HG02678 (cell line): ENCODE data around the gene CREM.
A peak's percentile ranks its signal among the peaks of the same experiment; 100 is the strongest.
"Not testable (repeated sequence)": the region's sequence is repeated elsewhere in the genome, so short reads cannot be mapped to it uniquely, and the experiment has no call there.

Experiments used
- ATAC-seq: cut with Tn5 transposase; IDR thresholded peaks from one replicate; pipeline ENCODE4 v1.9.1; 2021; ENCODE audit warnings: mild to moderate bottlenecking, moderate library complexity; ENCODE audit not compliant: unreplicated experiment

The CREM gene

GRCh38 chr10:35126530-35127288 lies at the start of gene CREM:
TSS of gene CREM (plus strand) at chr10:35126846. CDS start at chr10:35137836, 10,990 bp downstream.
- peak; percentile 79 for ATAC-seq

DNA sequence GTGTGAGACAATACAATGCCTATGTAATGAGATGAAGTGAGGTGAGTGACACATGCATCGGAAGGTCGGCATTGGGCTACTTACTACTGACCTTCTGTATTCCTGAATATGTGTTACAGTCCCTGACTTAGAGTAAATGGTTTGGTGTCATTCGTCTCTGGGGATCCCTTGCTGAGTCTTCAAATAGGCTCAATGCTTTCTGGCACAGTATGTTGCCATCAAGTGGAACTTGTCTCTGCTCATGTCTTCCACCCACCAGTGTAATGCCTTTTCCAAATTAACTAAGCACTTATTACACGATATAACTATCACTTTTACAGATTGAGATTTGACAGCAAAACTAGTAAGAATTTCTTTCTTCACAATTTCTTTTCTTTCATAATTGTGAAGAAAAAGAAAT lies 47.4 kb upstream of the CREM start:
- no peak for ATAC-seq

DNA sequence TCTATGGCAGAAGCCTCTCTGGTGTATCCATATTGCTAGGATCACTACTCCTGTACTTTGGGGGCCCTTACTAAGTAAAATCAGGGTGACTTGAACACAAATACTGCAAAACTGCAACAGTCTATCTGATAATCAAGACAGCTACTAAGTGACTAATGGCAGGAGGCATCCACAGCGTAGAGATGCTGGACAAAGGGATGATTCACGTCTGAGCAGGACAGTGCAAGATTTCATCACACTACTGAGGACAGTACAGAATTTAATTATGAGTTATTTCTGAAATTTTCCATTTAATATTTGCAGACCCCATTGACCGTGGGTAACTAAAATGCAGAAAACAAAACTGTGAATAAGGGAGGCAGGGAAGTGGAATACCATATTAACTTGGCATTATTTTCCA lies 46.9 kb upstream of the CREM start:
- ATAC-seq = no peak

DNA sequence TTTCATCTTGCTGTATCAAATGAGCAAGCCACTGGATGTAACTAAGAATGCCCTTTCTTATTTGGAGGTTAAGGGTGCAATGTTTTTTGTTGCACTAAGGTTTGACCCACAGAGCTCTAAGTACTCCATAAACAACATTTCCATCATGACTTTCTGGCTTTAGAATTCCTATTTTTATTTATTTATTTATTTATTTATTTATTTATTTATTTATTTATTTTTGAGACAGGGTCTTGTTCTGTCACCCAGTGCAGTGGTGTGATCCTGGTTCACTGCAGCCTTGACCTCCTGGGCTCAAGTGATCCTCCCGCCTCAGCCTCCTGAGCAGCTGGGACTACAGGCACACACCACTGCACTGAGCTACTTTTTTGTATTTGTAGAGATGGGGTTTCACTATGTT lies 46.4 kb upstream of the CREM start:
- ATAC-seq = not testable (repeated sequence)

DNA sequence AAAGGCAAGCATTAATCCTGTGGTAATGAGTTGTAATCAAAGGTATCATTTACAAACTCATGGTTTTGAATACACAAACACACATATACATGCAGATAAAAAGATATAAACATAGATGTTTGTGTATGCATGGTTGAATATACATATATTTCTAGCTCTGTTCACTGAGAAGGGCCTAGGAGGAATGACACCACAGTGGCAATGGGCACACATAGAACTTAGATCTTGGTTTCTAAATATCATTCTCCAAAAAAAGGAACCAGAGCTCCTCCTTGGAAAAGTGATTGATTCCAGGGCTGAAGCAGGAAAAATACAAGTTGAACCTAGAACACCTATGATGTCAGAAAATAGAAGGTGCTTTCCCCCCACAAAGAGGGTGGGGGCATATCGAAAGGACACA lies 43.4 kb upstream of the CREM start:
- no peak for ATAC-seq

GRCh38 chr10:35089611-35090161 lies 37.0 kb upstream of the CREM start:
- peak; percentile 33 for ATAC-seq

- peak; percentile 97 for ATAC-seq
These were observed 36.3 kb upstream of the CREM start, which contains the start of gene CUL2 for GRCh38 chr10:35090162-35090954. TSS of gene CUL2 (minus strand) at chr10:35090341. CDS start at chr10:35071317, 19,024 bp downstream.

- ATAC-seq = no peak
These were observed 34.5 kb upstream of the CREM start for GRCh38 chr10:35091994-35092790.

DNA sequence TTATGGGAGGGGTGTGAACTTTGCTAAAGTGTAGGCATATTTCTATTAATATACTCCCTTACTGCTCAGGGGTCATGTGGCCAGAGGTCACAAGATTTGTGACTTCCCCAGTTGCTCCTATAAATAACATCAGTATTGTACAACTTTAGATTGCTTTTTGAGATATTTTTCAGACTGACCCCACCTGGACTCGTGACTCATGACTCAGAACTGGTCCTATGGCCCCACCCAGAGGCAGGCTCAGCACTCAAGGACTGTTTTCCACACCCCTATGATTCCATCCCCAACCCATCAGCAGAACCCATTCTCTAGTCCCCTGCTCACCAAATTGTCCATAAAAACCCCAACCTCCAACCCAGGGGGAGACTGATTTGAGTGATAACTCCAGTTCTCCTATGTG lies 33.8 kb upstream of the CREM start:
- ATAC-seq = no peak

- ATAC-seq = no peak
These were observed 30.3 kb upstream of the CREM start for GRCh38 chr10:35096312-35096711.

DNA sequence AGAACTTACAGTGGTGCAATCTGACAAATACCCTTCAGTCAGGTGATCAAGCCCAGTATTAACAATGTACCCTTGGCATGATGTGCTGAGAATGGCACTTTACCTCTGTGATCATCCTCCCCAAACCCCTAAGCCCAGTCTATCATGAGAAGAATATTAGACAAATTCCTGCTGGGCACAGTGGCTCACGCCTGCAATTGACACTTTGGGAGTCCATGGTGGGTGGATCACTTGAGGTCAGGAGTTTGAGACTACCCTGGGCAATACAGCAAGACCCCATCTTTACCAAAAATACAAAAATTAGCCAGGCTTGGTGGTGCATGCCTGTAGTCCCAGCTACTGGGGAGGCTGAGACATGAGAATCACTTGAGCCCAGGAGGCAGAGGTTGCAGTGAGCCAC lies 29.1 kb upstream of the CREM start:
- ATAC-seq = no peak

DNA sequence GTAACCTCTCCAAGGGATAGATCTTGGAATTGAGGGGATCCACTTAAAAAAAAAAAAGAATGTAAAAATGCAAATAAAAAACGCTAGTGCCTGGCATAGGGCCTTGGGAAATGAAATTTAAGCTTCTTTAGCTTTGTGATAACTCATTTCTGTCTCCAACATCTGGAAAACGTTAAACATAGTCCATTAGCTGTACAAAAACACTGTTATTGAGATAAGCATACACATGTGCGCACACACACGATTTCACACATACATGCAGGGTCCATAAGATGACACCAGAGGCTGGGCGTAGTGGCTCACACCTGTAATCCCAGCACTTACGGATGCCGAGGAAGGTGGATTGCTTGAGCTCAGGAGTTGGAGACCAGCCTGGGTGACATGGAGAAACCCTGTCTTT lies 22.8 kb upstream of the CREM start:
- ATAC-seq = no peak

DNA sequence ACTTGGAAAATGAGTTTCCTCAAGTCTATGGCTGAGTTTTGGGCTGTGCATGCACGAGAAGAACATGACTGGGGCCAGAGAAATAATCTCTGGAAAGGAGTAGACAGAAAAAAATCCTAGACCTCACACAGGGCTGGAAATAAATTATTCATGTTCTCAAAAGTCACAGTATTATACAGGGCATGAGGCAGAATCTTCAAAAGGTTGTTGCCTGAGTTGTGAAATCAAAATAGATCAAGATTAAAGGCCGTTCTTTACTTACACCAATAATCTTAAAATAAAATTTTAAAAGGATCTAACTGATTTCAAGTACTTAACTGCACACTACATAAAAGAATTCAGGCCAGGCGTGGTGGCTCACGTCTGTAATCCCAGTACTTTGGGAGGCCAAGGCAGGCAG lies 14.1 kb upstream of the CREM start:
- ATAC-seq = no peak

DNA sequence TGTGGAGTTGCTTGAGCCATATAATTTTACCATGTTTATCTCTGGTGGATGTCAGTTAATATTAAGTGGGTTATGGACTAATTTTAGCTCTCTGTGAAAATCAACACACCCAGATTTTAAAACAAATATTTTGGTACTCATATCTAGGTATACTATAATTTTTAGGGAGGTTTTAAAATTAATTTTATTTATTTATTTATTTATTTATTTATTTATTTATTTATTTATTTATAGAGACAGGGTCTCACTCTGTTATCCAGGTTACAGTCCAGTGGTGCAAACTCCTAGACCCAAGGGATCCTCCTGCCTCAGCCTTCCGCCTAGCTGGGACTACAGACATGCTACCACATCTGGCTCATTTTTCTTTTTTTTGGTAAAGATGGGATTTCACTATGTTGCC lies 7.3 kb upstream of the CREM start:
- no peak for ATAC-seq

- no peak for ATAC-seq
These were observed 2.1 kb upstream of the CREM start for GRCh38 chr10:35124540-35124939.

DNA sequence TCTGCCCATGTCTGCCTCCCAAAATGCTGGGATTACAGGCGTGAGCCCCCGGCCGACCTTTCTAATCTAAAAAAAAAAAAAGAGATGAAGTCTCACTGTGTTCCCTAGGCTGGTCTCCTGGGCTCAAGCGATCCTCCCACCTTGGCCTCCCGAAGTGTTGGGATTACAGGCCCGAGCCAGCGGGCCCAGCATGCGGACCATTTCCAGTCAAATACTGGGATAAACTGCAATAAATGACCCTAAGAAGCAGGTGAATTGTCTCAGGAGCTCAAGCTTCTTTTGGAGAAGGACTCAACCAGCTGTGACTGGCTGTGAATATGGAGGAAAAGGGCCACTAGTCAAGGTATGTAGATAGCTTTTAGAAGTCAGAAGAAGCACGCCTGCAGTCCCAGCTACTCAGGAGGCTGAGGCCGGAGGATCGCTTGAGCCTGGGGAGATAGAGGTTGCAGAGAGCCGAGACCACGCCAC lies 550 bp upstream of the CREM start:
- ATAC-seq = peak; percentile 0

DNA sequence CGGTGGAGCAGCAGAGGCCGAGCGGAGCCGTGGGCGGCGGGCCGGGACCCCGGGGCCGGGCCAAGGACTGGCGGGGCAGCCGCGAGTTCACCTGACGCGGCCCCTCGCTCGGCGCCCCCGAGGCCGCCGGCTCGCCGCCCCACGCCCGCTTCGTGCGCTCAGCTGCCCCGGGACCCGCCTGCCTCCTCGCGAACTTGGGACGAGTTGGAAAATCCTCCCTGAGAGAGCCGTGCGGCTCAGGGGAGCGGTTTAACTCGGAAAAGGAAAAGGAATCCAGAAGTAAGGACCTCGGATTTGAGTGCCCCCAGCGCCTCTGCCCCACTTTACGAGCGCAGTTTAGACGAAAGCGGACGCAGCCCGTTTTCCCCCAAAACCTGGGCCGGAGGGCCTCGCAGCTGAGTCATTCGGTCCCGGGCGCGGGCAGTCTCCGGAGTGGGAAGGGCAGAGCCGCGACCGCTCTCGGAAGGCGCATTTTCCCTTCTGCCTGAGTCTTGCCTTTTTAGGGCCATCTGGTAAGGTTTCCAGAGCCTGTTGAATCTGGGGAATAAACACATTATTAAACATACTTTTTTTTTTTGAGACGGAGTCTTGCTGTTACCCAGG lies 744 bp downstream of the CREM start:
- no peak for ATAC-seq

GRCh38 chr10:35129185-35129674 lies 2.6 kb downstream of the CREM start:
- ATAC-seq = no peak

DNA sequence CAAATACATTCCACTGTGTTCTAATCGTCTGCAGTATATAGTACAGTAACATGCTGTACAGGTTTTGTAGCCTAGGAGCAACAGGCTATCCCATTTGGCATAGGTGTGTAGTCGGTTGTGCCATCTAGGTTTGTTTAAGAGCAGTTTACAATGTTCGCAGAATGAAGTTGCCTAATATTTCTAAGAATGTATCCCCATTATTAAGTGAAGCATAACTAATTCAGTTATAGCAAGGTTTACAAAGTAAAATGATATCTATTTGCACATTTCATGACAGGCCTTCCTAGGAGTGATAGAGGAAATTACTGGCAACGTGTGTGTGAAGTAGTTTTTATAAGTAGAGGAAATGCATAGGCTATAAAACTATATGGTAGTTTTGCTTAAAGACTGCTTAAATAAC lies 4.0 kb downstream of the CREM start:
- ATAC-seq = no peak

DNA sequence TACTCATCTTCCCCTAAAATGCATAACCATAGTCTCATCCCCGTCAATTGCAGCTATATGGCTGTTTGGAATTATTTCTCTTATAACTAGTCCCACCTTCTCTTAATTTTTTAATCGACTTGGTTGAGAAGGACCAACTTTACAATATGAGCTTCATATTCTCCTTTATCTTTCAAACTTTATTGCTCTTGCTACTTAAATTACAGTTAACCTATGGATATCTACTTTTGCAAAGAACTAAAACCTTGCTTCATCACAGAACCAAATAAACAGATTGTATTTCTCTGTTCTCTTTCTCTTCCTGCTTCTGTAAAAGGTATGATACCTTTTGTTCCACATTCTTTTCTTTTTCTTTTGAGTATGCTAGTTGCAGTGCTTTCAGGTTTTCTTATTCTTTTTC lies 6.1 kb downstream of the CREM start:
- ATAC-seq = no peak
